ENCODE measurements around the gene GPHN.

DNA sequence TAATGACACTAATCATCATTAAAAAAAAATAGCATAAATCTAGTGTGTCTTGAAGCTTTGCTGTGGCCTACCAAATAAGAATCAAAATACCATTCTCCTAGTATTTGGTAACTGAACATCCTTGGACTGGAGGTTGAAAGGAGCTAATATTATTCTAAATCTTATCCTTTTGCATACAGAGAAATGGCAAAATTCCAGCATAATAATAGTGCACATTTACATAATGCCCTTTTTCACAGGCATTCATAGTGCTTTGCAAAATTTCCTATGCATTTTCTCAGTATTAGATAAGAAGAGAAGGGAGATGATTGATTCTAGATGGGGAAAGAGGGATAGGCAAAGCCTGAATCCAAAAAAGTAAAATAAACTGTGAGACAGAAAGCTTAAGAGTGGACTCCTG is 35.7 kb upstream of the GPHN start:
- TF ChIP-seq, protein P1, sequence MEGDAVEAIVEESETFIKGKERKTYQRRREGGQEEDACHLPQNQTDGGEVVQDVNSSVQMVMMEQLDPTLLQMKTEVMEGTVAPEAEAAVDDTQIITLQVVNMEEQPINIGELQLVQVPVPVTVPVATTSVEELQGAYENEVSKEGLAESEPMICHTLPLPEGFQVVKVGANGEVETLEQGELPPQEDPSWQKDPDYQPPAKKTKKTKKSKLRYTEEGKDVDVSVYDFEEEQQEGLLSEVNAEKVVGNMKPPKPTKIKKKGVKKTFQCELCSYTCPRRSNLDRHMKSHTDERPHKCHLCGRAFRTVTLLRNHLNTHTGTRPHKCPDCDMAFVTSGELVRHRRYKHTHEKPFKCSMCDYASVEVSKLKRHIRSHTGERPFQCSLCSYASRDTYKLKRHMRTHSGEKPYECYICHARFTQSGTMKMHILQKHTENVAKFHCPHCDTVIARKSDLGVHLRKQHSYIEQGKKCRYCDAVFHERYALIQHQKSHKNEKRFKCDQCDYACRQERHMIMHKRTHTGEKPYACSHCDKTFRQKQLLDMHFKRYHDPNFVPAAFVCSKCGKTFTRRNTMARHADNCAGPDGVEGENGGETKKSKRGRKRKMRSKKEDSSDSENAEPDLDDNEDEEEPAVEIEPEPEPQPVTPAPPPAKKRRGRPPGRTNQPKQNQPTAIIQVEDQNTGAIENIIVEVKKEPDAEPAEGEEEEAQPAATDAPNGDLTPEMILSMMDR (IDR thresholded peaks at IDR 0.05) = no peak
- TF ChIP-seq POLR2A (IDR thresholded peaks at IDR 0.05) = no peak
- TF ChIP-seq POLR2AphosphoS5 (IDR thresholded peaks at IDR 0.05; ENCODE audit: insufficient read depth in 1 of 2, low read depth in 1 of 2) = no peak
